SJSA1 (cell line): Measurements from ENCODE around the gene C2CD2L. TPM values are rescaled to one million over a fixed set of nuclear protein-coding genes. Genes with fewer than 3 reads are reported as not detected.

Source experiments
- DNase-seq, 2 experiments: peaks; one replicate each; pipeline ENCODE4 v3.0.0-alpha.2; 2015 to 2020; ENCODE audit warnings: low spot score in 2 of 2, low read depth in 1 of 2
- H3K27ac ChIP-seq: fragments of 250-450 bp; sonication (Bioruptor Pico); 2 replicates; pipeline ENCODE4 v1.5.1; 2020; ENCODE audit warnings: mild to moderate bottlenecking, moderate library complexity
- H3K27me3 ChIP-seq: fragments of 250-450 bp; sonication (Bioruptor Pico); replicated peaks from 2 replicates; pipeline ENCODE4 v1.5.1; 2020; ENCODE audit warnings: mild to moderate bottlenecking, moderate library complexity
- H3K36me3 ChIP-seq: fragments of 250-450 bp; sonication (Bioruptor Pico); 2 replicates; pipeline ENCODE4 v1.5.1; 2020; ENCODE audit warnings: mild to moderate bottlenecking
- H3K4me1 ChIP-seq: fragments of 250-450 bp; sonication (Bioruptor Pico); replicated peaks from 2 replicates; pipeline ENCODE4 v1.6.1; 2021; ENCODE audit warnings: mild to moderate bottlenecking
- H3K4me3 ChIP-seq: fragments of 250-450 bp; sonication (Bioruptor Pico); 2 replicates; pipeline ENCODE4 v1.5.1; 2020; ENCODE audit warnings: mild to moderate bottlenecking
- H3K9me3 ChIP-seq: fragments of 250-450 bp; sonication (Bioruptor Pico); replicated peaks from 2 replicates; pipeline ENCODE4 v1.5.1; 2020; ENCODE audit warnings: mild to moderate bottlenecking
- total RNA-seq: library from RNA; depleted of rRNA; stranded (reverse); fragments of >200 nt; shearing (Covaris generic); gene quantifications from 2 replicates; pipeline ENCODE4 v1.2.3, GENCODE V29; 2014

The C2CD2L gene
- total RNA-seq, 1 experiment from 2014 or later = 5.4 TPM

DNA sequence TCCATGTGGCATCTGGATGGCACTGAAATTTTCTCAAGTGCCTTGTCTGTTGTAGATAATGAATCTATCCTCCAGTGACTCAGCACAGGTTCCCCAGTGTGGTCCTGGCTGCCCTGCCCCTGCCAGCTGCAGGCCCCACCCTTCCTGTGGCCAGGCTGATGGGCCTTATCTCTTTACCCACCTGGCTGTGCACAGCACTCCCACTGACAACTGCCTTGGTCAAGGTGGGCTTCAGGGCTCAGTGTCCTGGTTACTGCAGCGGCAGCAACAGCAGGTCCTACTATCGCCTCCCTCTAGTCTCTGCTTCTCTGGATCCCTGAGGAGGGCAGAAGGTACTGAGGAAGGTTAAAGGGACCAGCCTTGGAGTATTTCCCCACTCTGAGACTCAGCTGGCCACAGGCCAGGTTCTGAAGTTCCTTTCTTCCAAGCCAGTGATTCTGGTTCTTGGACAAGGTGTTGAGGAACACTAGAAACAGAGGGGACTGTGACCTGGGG lies 19.4 kb upstream of the C2CD2L start:
- no peak overlapping the region for H3K4me3 ChIP-seq
- DNase-seq = no peak
- H3K36me3 ChIP-seq = peaks cover 16% of the 10 kb centered on the region
- no peaks in the 10 kb centered on the region for H3K9me3 ChIP-seq
- H3K4me1 ChIP-seq = peaks cover 8% of the 10 kb centered on the region
- no peak overlapping the region for H3K27ac ChIP-seq
- no peaks in the 10 kb centered on the region for H3K27me3 ChIP-seq

DNA sequence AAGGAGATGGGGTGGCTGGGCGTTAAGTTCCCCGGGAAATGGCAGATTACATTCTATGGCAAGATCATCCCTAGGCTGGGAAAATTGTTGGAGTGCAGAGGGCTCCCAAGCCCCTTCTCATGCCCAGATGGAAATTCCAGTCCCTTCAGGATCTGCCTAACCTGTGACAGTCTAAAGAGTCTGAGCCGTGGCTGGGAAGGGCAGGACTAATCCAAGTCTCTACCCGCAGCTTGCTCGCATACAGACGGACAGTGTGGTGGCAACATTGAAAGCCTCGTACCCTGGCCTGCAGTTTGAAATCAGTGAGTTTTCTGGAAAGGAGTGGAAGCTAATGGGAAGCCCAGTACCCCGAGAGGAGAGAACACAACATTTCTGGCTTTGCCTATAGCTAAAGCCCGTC lies 18.7 kb upstream of the C2CD2L start:
- no peaks in the 10 kb centered on the region for H3K27me3 ChIP-seq
- no peak for DNase-seq
- peaks cover 22% of the 10 kb centered on the region for H3K36me3 ChIP-seq
- H3K4me3 ChIP-seq = no peak overlapping the region
- H3K27ac ChIP-seq = no peak overlapping the region
- H3K4me1 ChIP-seq = peaks cover 13% of the 10 kb centered on the region
- H3K9me3 ChIP-seq = no peaks in the 10 kb centered on the region

DNA sequence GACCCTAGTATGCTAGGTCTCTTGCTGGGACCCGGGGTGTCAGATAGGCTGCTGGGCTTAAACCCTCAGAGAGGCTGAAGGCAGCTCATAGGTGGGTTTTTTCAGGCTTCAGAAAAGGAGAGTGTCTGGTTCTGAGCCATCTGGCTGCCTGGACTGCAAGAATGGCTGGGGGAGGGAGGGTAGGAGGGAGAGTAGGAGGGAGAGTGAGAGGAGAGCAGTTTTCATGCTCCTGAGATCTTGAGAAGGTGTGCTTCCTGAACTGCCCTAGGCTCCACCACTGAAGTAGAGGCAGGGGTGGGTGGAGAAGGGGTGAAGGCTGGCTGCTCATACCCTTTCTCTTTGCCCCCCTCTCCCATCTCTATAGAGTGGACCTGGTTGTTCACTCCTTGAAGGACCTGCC lies 17.8 kb upstream of the C2CD2L start:
- no peaks in the 10 kb centered on the region for H3K27me3 ChIP-seq
- H3K4me1 ChIP-seq = peaks cover 12% of the 10 kb centered on the region
- no peak overlapping the region for H3K4me3 ChIP-seq
- H3K27ac ChIP-seq = no peak overlapping the region
- peaks cover 31% of the 10 kb centered on the region for H3K36me3 ChIP-seq
- no peak for DNase-seq
- no peaks in the 10 kb centered on the region for H3K9me3 ChIP-seq

DNA sequence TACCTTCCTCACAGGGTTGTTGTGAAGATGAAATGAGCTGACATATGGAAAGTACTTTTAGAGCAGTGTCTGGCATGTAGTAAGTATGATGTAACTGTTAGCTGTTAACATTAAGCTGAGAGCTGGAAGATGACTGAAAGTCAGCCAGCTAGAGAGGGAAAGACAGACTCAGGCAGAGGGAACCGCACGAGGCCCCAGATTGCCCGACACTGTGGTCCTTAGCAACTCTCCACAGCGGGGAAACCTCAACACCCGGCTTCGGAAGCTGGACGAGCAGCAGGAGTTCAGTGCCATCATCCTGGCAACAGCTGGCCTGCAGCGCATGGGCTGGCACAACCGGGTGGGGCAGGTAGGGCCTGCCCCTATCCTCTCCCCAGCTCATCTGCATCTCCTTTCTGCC lies 16.0 kb upstream of the C2CD2L start:
- no peak for DNase-seq
- Histone ChIP-seq H3K36me3 (peaks cover 42% of the 10 kb centered on the region), H3K27me3 (no peaks in the 10 kb centered on the region), H3K4me1 (peaks cover 14% of the 10 kb centered on the region), H3K4me3 (no peak overlapping the region), H3K9me3 (no peaks in the 10 kb centered on the region), H3K27ac (no peak overlapping the region)

DNA sequence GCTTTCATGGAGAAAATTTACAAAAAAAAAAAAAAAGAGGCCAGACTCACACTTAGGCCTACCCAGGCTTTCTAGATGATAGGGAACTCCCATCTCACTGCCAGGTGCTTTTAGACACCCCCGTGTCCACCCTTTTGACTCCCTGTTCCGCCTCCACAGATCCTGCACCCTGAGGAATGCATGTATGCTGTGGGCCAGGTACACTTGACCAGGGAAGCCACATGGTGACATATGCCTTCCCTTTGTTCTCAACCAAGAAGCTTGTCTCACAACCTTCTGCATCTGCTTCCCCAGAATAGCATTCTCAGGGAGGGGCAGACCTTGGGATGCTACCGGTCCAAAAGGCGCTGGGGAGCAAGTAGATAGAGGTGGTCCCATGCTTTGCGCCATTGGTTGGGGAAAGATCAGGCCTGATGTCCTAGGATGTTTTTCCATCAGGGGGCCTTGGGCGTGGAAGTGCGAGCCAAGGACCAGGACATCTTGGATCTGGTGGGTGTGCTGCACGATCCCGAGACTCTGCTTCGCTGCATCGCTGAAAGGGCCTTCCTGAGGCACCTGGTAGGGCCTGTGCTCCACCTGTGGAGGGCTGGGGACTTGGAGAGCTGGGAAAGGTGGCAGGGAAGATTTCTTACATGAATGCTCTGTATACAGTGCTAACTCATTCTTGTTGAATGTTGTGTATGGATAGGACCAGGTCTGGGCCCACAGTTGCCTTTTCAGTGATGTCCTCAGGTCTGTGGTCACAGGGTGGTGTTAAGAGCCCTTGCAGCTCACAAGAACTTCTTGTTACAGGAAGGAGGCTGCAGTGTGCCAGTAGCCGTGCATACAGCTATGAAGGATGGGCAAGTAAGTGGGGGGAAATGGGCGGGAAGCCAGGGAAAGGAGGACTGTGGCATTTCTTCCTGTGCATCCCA lies 14.9 kb upstream of the C2CD2L start:
- H3K4me3 ChIP-seq = peak overlapping the region; percentile 92
- no peaks in the 10 kb centered on the region for H3K27me3 ChIP-seq
- no peaks in the 10 kb centered on the region for H3K9me3 ChIP-seq
- H3K4me1 ChIP-seq = peaks cover 14% of the 10 kb centered on the region
- no peak overlapping the region for H3K27ac ChIP-seq
- peaks cover 42% of the 10 kb centered on the region for H3K36me3 ChIP-seq
- DNase-seq = no peak

DNA sequence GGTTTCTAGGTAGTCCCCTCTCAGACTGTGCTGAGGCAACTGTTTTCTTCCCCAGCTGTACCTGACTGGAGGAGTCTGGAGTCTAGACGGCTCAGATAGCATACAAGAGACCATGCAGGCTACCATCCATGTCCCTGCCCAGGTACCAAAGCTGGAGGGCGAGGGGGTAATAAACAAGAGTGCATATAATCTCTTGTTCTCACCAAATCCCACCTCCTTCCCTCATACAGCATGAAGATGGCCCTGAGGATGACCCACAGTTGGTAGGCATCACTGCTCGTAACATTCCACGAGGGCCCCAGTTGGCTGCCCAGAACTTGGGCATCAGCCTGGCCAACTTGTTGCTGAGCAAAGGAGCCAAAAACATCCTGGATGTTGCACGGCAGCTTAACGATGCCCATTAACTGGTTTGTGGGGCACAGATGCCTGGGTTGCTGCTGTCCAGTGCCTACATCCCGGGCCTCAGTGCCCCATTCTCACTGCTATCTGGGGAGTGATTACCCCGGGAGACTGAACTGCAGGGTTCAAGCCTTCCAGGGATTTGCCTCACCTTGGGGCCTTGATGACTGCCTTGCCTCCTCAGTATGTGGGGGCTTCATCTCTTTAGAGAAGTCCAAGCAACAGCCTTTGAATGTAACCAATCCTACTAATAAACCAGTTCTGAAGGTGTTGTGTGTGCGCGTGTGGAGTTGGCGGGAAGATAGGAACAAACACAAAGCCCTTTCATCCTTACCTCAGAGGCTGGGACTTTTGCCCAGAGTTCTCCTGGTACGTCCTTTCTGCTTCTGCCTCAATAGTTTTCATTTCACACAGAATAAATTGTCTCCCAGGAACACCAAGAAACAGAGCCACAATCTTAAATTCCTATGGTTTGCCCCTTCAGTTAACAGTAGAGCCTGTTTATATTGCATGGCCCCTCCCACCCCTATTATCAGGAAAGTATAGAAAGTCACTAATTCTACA lies 14.0 kb upstream of the C2CD2L start:
- peaks cover 49% of the 10 kb centered on the region for H3K36me3 ChIP-seq
- no peak overlapping the region for H3K27ac ChIP-seq
- H3K27me3 ChIP-seq = no peaks in the 10 kb centered on the region
- peak overlapping the region; percentile 92 for H3K4me3 ChIP-seq
- peaks cover 14% of the 10 kb centered on the region for H3K4me1 ChIP-seq
- no peaks in the 10 kb centered on the region for H3K9me3 ChIP-seq
- DNase-seq = no peak

DNA sequence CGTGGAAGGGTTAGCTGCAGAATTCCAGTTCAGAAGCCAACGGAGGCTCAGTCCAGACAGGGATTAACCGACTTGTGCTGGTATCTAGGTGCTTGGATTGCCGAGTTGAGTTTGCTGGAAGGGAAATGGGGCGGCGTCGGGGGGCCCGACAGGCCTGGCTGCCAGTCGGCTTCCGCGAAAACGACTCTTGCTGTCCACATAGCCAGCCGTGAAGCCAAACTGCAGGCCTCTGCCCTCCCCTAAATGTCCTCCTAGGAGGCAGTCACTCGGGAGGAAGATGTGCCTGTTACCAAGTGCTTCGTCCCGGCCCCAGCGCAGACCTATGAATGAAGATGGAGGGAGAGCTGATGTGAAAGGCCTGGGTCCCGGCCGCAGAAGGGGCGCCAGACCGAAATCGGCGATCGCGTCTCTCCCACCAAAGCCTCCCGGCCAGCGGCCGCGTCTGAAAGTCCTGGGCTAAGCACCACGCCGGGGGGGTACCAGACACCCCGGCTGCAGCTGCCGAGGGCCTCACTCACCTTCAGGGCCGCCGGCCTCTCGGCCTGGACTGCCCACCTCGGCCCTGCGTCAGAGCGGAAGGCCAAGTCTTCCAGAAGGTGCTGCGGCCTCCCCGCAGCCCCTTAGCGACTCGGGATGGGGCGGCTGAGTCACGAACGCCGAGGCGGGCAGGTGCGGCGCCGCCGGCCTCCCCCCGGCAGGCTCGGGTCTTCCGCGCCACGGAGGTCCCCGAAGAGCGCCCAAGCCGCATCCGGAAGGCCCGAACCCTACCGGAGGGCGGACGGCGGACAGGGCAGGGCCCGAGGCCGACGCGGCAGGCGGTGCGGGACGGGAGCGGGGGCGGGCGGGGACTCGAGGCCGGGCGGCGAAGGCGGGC lies 13.0 kb upstream of the C2CD2L start:
- peak overlapping the region; percentile 83 for H3K27ac ChIP-seq
- peaks cover 53% of the 10 kb centered on the region for H3K36me3 ChIP-seq
- H3K9me3 ChIP-seq = no peaks in the 10 kb centered on the region
- H3K4me3 ChIP-seq = peak overlapping the region; percentile 92
- H3K4me1 ChIP-seq = peaks cover 14% of the 10 kb centered on the region
- DNase-seq = no peak
- H3K27me3 ChIP-seq = no peaks in the 10 kb centered on the region

DNA sequence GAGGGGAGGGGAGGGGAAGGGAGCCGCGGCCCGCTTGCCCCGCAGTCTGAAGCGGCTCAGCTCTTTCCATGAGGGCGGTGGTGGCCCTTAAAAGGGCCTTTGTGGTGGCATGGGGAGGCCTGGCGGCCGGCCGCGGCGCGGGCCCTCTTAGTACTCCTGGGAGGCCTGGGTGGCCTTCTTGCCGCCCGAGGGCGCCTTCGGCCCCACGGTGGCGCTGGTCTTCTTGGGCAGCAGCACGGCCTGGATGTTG lies 12.4 kb upstream of the C2CD2L start:
- peak; percentile 28 to 67 for DNase-seq
- H3K4me3 ChIP-seq = peak overlapping the region; percentile 92
- H3K9me3 ChIP-seq = no peaks in the 10 kb centered on the region
- peaks cover 14% of the 10 kb centered on the region for H3K4me1 ChIP-seq
- peak overlapping the region; percentile 83 for H3K27ac ChIP-seq
- H3K27me3 ChIP-seq = no peaks in the 10 kb centered on the region
- peaks cover 53% of the 10 kb centered on the region for H3K36me3 ChIP-seq

DNA sequence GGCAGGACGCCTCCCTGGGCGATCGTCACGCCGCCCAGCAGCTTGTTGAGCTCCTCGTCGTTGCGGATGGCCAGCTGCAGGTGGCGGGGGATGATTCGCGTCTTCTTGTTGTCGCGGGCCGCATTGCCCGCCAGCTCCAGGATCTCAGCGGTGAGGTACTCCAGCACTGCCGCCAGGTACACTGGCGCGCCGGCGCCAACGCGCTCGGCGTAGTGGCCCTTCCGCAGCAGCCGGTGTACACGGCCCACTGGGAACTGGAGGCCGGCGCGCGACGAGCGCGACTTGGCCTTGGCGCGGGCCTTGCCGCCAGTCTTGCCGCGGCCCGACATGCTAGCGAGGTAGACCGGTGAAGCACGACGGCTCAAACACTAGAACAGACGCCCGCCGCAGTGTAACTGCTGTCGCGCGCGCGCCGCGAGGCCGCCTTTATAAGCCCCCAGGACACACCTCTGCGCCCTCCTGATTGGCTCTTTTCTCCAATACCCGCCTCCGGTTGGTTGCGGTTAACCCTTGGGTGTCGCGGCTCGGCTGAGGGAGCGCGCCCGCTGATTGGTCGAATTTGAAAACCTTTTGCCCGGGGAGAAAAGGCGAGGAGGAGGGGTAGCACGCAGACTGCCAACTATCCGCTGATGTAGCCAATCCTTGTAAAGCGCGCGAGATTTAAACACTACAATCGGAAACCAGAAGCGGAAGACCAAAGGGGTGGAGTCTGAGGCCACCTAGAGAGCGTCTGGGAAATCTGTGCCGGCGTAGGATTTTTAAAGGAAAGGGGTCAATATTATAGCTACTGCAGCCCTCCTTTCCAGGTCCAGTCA lies 11.9 kb upstream of the C2CD2L start:
- Histone ChIP-seq H3K27ac (peak overlapping the region; percentile 83), H3K9me3 (no peaks in the 10 kb centered on the region), H3K36me3 (peaks cover 53% of the 10 kb centered on the region)

DNA sequence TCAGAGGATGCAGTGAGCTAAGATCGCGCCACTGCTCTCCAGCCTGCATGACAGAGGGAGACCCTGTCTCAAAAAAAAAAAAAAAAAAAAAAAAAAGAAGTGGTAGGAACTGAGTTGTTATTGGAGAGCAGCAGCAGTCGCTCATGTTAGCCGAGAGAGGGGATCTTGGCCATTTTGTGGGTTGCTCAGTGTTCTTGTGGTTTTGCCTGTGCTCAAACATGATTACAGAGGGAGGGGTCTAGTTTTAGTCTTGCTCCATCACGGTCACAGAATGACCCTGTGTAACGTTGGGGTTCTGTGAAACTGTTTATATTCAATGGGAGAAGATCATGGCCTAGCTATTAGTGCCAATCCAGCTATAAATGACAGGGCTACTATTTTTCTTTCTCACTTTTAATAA lies 7.4 kb upstream of the C2CD2L start:
- H3K4me1 ChIP-seq = peaks cover 18% of the 10 kb centered on the region
- no peak overlapping the region for H3K27ac ChIP-seq
- no peaks in the 10 kb centered on the region for H3K27me3 ChIP-seq
- peaks cover 19% of the 10 kb centered on the region for H3K36me3 ChIP-seq
- no peak overlapping the region for H3K4me3 ChIP-seq
- H3K9me3 ChIP-seq = no peaks in the 10 kb centered on the region
- DNase-seq = no peak

More for the DNA sequence above, 11.9 kb upstream of the C2CD2L start:
- Histone ChIP-seq H3K27me3 (no peaks in the 10 kb centered on the region), H3K4me1 (peaks cover 14% of the 10 kb centered on the region), H3K4me3 (peak overlapping the region; percentile 92)
- DNase-seq = peak; percentile 97

DNA sequence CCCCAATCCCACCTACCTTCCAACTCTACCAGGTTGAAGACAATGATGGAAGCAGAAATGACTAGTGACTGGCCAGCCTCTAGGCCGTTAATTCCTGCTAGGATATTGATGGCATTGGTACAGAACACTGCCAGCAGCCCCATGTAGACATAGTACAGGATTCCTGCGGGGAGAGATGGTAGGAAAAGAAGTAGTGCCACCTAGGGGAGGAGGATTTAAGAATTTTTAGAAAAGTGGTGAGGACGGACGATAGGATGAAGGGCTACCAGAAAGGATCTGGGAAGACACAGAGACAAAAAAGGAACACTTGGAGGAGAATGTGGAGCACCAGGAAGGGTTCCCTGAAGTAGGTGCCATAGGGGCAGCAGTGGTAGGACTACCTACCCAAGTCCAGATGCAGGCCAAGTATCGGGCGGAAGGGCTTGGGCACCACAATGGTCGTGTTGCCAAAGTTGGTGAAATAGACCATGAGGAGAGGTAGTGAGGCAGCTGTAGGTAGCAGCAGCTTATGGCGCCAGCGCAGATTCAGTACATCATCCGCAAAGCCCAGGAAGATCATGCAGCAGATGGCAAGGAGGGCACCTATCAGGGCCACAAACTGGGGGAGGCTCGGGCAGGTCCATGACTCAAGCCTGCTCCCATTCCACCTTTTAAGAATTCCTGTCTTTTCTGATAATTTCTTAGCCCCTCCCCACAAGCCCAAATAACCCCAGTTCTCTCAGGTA lies 6.7 kb upstream of the C2CD2L start:
- DNase-seq = peak in 1 of 2 experiments; percentile 24
- H3K27me3 ChIP-seq = no peaks in the 10 kb centered on the region
- H3K27ac ChIP-seq = no peak overlapping the region
- peak overlapping the region; percentile 58 for H3K4me3 ChIP-seq
- H3K36me3 ChIP-seq = peaks cover 14% of the 10 kb centered on the region; the same call in 1 of the 2 replicates
- peaks cover 18% of the 10 kb centered on the region for H3K4me1 ChIP-seq
- no peaks in the 10 kb centered on the region for H3K9me3 ChIP-seq
